Vagina (tissue), 2 donors: ENCODE measurements around the gene NEO1.

ENCODE experiments used
- POLR2A ChIP-seq, 2 donors: fragments of 450-650 bp; IDR thresholded peaks; one replicate each; pipeline ENCODE4 v1.6.1; 2017; ENCODE audit warnings: antibody characterized with exemption in 2 of 2, mild to moderate bottlenecking in 2 of 2, moderate library complexity in 2 of 2
- POLR2AphosphoS5 ChIP-seq, 2 donors: sonication (generic); formaldehyde crosslinking; IDR thresholded peaks; one replicate each; pipeline ENCODE4 v1.9.0; 2017; ENCODE audit warnings: antibody characterized with exemption in 2 of 2, mild to moderate bottlenecking in 2 of 2, low read depth in 1 of 2; ENCODE audit not compliant: insufficient read depth in 1 of 2
- TF ChIP-seq, protein P1 (sequence below), 3 experiments: fragments of 450-650 bp in 2 of 3; fragments of 200-600 bp in 1 of 3; sonication (generic) in 1 of 3; IDR thresholded peaks; one replicate each; pipeline ENCODE4 v1.5.1; 2017 to 2019; ENCODE audit warnings: antibody characterized with exemption in 3 of 3, mild to moderate bottlenecking in 2 of 3, moderate library complexity in 2 of 3

DNA sequence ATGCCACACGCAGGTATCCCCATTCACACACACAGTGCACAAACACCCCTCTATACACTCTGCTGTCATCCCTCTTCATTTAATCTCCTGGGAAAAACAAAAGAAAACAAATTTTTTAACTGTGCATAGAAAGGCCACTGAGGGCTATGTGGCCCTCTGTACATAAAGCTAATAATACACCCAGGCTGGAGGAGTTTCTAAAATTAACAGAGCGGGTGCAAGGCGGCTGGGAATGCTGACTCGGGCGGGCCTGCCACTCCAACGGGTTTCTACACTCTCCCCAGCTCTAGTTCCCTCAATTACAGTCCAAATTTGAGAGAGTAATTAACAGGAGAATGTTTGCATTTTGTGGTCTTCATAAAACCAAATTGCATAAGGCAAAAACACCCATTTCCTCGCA lies 293.4 kb downstream of the NEO1 start:
- TF ChIP-seq POLR2AphosphoS5 (IDR thresholded peaks at IDR 0.05; ENCODE audit: insufficient read depth in 1 of 2, low read depth in 1 of 2): no peak
- TF ChIP-seq POLR2A (IDR thresholded peaks at IDR 0.05): no peak
- TF ChIP-seq, protein P1, sequence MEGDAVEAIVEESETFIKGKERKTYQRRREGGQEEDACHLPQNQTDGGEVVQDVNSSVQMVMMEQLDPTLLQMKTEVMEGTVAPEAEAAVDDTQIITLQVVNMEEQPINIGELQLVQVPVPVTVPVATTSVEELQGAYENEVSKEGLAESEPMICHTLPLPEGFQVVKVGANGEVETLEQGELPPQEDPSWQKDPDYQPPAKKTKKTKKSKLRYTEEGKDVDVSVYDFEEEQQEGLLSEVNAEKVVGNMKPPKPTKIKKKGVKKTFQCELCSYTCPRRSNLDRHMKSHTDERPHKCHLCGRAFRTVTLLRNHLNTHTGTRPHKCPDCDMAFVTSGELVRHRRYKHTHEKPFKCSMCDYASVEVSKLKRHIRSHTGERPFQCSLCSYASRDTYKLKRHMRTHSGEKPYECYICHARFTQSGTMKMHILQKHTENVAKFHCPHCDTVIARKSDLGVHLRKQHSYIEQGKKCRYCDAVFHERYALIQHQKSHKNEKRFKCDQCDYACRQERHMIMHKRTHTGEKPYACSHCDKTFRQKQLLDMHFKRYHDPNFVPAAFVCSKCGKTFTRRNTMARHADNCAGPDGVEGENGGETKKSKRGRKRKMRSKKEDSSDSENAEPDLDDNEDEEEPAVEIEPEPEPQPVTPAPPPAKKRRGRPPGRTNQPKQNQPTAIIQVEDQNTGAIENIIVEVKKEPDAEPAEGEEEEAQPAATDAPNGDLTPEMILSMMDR (IDR thresholded peaks at IDR 0.05): no peak
